Inflammatory macrophage treated with lipopolysaccharide for 1 hour (primary cell): Measurements from ENCODE around the gene TRIM46.
"Not testable (repeated sequence)": the region's sequence is repeated elsewhere in the genome, so short reads cannot be mapped to it uniquely, and the experiment has no call there.

Source experiments
- DNase-seq, 2 donors: peaks; one replicate each; pipeline ENCODE4 v3.0.0-alpha.2; 2020 to 2022

TRIM46 gene

GRCh38 chr1:155208541-155209311 is 35.1 kb downstream of the TRIM46 start, which contains the start of gene MTX1:
Gene MTX1 (plus strand): TSS chr1:155208695. CDS start chr1:155208805, 110 bp downstream.
- DNase-seq = peak; percentile 71 to 78

- DNase-seq = no peak
Observed at GRCh38 chr1:155209312-155209721, 35.7 kb downstream of the TRIM46 start.

- peak; percentile 75 to 77 for DNase-seq
Observed at GRCh38 chr1:155210314-155211104, 36.9 kb downstream of the TRIM46 start.

- not testable (repeated sequence) for DNase-seq
Observed at GRCh38 chr1:155211381-155212050, 37.9 kb downstream of the TRIM46 start.

- not testable (repeated sequence) for DNase-seq
Observed at GRCh38 chr1:155212051-155212440, 38.4 kb downstream of the TRIM46 start.

GRCh38 chr1:155214702-155215101 is 41.1 kb downstream of the TRIM46 start:
- DNase-seq = not testable (repeated sequence)

GRCh38 chr1:155218854-155219591 is 45.4 kb downstream of the TRIM46 start:
- DNase-seq = peak; percentile 51 to 77

GRCh38 chr1:155219592-155220031 is 46.0 kb downstream of the TRIM46 start:
- peak; percentile 64 to 67 for DNase-seq

- DNase-seq = not testable (repeated sequence)
Observed at GRCh38 chr1:155220211-155220965, 46.7 kb downstream of the TRIM46 start.

GRCh38 chr1:155223047-155223446 is 49.4 kb downstream of the TRIM46 start:
- DNase-seq = no peak

GRCh38 chr1:155225404-155225759 is 51.7 kb downstream of the TRIM46 start:
- DNase-seq = not testable (repeated sequence)

- DNase-seq = peak; percentile 77 to 85
Observed at GRCh38 chr1:155226188-155226909, 52.7 kb downstream of the TRIM46 start.

GRCh38 chr1:155226910-155227260 is 53.2 kb downstream of the TRIM46 start:
- peak; percentile 41 to 51 for DNase-seq

- DNase-seq = peak; percentile 97 to 98
Observed at GRCh38 chr1:155227261-155228095, 53.8 kb downstream of the TRIM46 start.

GRCh38 chr1:155228096-155228427 is 54.4 kb downstream of the TRIM46 start:
- DNase-seq = no peak

- DNase-seq = not testable (repeated sequence)
Observed at GRCh38 chr1:155231302-155231701, 57.7 kb downstream of the TRIM46 start.

- not testable (repeated sequence) for DNase-seq
Observed at GRCh38 chr1:155232001-155232978, 58.6 kb downstream of the TRIM46 start.

GRCh38 chr1:155233502-155233901 is 59.9 kb downstream of the TRIM46 start:
- not testable (repeated sequence) for DNase-seq
